Heart left ventricle (tissue), 13 donors: ENCODE measurements around the gene C1orf141.

Experiments used
- CTCF ChIP-seq, 12 donors: fragments of 200-600 bp; sonication (generic) in 4 of 12; IDR thresholded peaks; one replicate each; pipeline versions ENCODE4 v1.5.0 to v1.8.0; 2018 to 2022; ENCODE audit warnings: antibody characterized with exemption in 12 of 12, mild to moderate bottlenecking in 5 of 12
- POLR2A ChIP-seq, 2 donors: fragments of 450-650 bp; IDR thresholded peaks; one replicate each; pipeline ENCODE4 v1.6.1; 2017; ENCODE audit warnings: antibody characterized with exemption in 2 of 2, mild to moderate bottlenecking in 2 of 2, moderate library complexity in 2 of 2
- donor health status: ischemic (EF 13 %, LVEDD 7.1; RV severe dilation, severe dysfunction).
- donor health status: DM: no; HTN: yes; CAD: no.
- donor health status: DM: no; HTN: no; CAD: no.
- donor health status: ischemic (EF 25% LVEDD 6.9; RV normal size, moderate dysfunction).
- donor health status: ischemic (EF 25% LVEDD 5.7; RV mildly dilated, moderate dysfunction).
- donor health status: ischemic (EF 35%, LVEDD 5.7; RV mildly dilated, moderate dysfunction).
- donor health status: nonischemic (EF 11% LVEDD 7.7; RV severe dilation, severe dysfunction).
- donor health status: DM: yes; HTN: yes; CAD: no.
- donor health status: PGD.
- donor health status: ischemic (EF 29% LVEDD 5.4; RV normal size, mild dysfunction).
- donor health status: nonischemic (EF 23%, LVEDD 6.1; RV moderate dilation, normal function).

GRCh38 chr1:67058761-67059160, 76.0 kb downstream of the C1orf141 start:
- no peak for TF ChIP-seq CTCF (IDR thresholded peaks at IDR 0.05)
- TF ChIP-seq POLR2A (IDR thresholded peaks at IDR 0.05): no peak
